Body of pancreas (tissue), 4 donors: Measurements from ENCODE around the gene MICU1. TPM values are rescaled to one million over a fixed set of nuclear protein-coding genes. Genes with fewer than 3 reads are reported as not detected.

Experiments used
- ATAC-seq: fragments of 150-250 bp; one replicate; pipeline ENCODE4 v1.9.1; 2016
- DNase-seq, 4 donors: peaks; one replicate each; pipeline ENCODE4 v3.0.0-alpha.2; 2019
- H3K27ac ChIP-seq, 4 donors: fragments of 200-600 bp; sonication (generic); 1 replicate in 3 of 4; 2 replicates in 1 of 4; pipeline versions ENCODE4 v1.5.1 to v1.6.1; 2016 to 2019; ENCODE audit warnings: mild to moderate bottlenecking in 1 of 4, mixed read lengths in 1 of 4, moderate library complexity in 1 of 4
- H3K27me3 ChIP-seq, 2 donors: fragments of 200-600 bp; sonication (generic); one replicate each; pipeline ENCODE4 v1.6.0; 2016; ENCODE audit warnings: mild to moderate bottlenecking in 1 of 2
- H3K36me3 ChIP-seq, 2 donors: fragments of 200-600 bp; sonication (generic); replicated peaks in 1 of 2; 2 replicates each; pipeline ENCODE4 v1.5.1; 2016; ENCODE audit warnings: low read depth in 2 of 2; ENCODE audit not compliant: insufficient read depth in 1 of 2
- H3K4me1 ChIP-seq: fragments of 200-600 bp; sonication (generic); one replicate; pipeline ENCODE4 v1.6.0; 2016
- H3K4me3 ChIP-seq, 2 donors: fragments of 200-600 bp; sonication (generic); 1 replicate in 1 of 2; 2 replicates in 1 of 2; pipeline ENCODE4 v1.5.1; 2016 to 2019
- H3K9me3 ChIP-seq, 3 donors: fragments of 200-600 bp; sonication (generic); 1 replicate in 2 of 3; 2 replicates in 1 of 3; pipeline ENCODE4 v1.5.1; 2016
- CTCF ChIP-seq, 7 experiments: fragments of 450-650 bp in 4 of 7; fragments of 200-600 bp in 3 of 7; sonication (generic) in 3 of 7; IDR thresholded peaks; one replicate each; pipeline ENCODE4 v1.5.1; 2016 to 2019; ENCODE audit warnings: antibody characterized with exemption in 7 of 7
- POLR2A ChIP-seq, 3 donors: fragments of 450-650 bp; IDR thresholded peaks; one replicate each; pipeline ENCODE4 v1.6.1; 2016; ENCODE audit warnings: antibody characterized with exemption in 3 of 3, mild to moderate bottlenecking in 2 of 3
- WGBS, 2 donors: methylation state at CpG; one replicate each; pipeline ENCODE4 v1.1.5; 2017; 5-methylcytosine and 5-hydroxymethylcytosine counted together
- intact Hi-C: fragments of 100-400 bp; cut with DNase I; formaldehyde crosslinking; loops from one replicate; pipeline ENCODE4 v1.15.1; 2023
- total RNA-seq, 2 donors: library from RNA; depleted of rRNA; stranded (reverse); fragments of >200 nt; gene quantifications; one replicate each; pipeline ENCODE4 v1.1.0, GENCODE V29; 2016

The MICU1 gene
- total RNA-seq, 2 donors from 2014 or later: 14.0 to 23.1 TPM

GRCh38 chr10:72375585-72375984 lies 250.3 kb downstream of the MICU1 start:
- 53 to 55% methylated on average over 5 of the region's 5 CpGs for WGBS, 2 donors
- ATAC-seq (no peak), DNase-seq (no peak)
- Histone ChIP-seq H3K36me3 (no peaks in the 10 kb centered on the region), H3K4me1 (no peaks in the 10 kb centered on the region), H3K27ac (no peak overlapping the region), H3K4me3 (no peak overlapping the region), H3K27me3 (no peaks in the 10 kb centered on the region), H3K9me3 (no peaks in the 10 kb centered on the region)
- intact Hi-C loops: no loop called here
- TF ChIP-seq CTCF (IDR thresholded peaks at IDR 0.05) (no peak), POLR2A (IDR thresholded peaks at IDR 0.05) (no peak)

GRCh38 chr10:72375173-72375572 lies 250.7 kb downstream of the MICU1 start:
- Histone ChIP-seq H3K4me1 (no peaks in the 10 kb centered on the region), H3K27me3 (no peaks in the 10 kb centered on the region), H3K27ac (no peak overlapping the region), H3K4me3 (no peak overlapping the region), H3K36me3 (no peaks in the 10 kb centered on the region), H3K9me3 (no peaks in the 10 kb centered on the region)
- DNase-seq (no peak), ATAC-seq (no peak)
- WGBS, 2 donors: 76 to 89% methylated on average over 3 of the region's 3 CpGs
- TF ChIP-seq POLR2A (IDR thresholded peaks at IDR 0.05) (no peak), CTCF (IDR thresholded peaks at IDR 0.05) (no peak)
- intact Hi-C loops: no loop called here

GRCh38 chr10:72370201-72370722 lies 255.6 kb downstream of the MICU1 start:
- intact Hi-C loops: no loop called here
- no peak for ATAC-seq

GRCh38 chr10:72367301-72367960 lies 258.4 kb downstream of the MICU1 start:
- Histone ChIP-seq H3K4me3 (no peak overlapping the region), H3K4me1 (peaks cover 9% of the 10 kb centered on the region), H3K27me3 (no peaks in the 10 kb centered on the region), H3K9me3 (no peaks in the 10 kb centered on the region), H3K27ac (no peak overlapping the region), H3K36me3 (no peaks in the 10 kb centered on the region)
- WGBS, 2 donors: 64 to 67% methylated on average over 4 of the region's 4 CpGs
- no peak for TF ChIP-seq POLR2A (IDR thresholded peaks at IDR 0.05)
- TF ChIP-seq CTCF (IDR thresholded peaks at IDR 0.05): no peak
- intact Hi-C loops: loop anchor here (5.0 to 10.0 kb wide), 3 partner anchors 327 to 507 kb away; partner anchors contain the start of gene MCU
- no peak for DNase-seq
- ATAC-seq: no peak

More at GRCh38 chr10:72370201-72370722, 255.6 kb downstream of the MICU1 start:
- Histone ChIP-seq H3K27ac (no peak overlapping the region), H3K4me3 (no peak overlapping the region), H3K4me1 (no peaks in the 10 kb centered on the region), H3K36me3 (no peaks in the 10 kb centered on the region), H3K9me3 (no peaks in the 10 kb centered on the region), H3K27me3 (no peaks in the 10 kb centered on the region)
- DNase-seq: no peak
- TF ChIP-seq POLR2A (IDR thresholded peaks at IDR 0.05): no peak
- no peak for TF ChIP-seq CTCF (IDR thresholded peaks at IDR 0.05)
